Measurements from ENCODE around the gene CEP20. TPM values are rescaled to one million over a fixed set of nuclear protein-coding genes. Genes with fewer than 3 reads are reported as not detected.

The CEP20 gene, protein sequence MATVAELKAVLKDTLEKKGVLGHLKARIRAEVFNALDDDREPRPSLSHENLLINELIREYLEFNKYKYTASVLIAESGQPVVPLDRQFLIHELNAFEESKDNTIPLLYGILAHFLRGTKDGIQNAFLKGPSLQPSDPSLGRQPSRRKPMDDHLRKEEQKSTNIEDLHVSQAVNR
- total RNA-seq: 42.7 and 49.6 TPM in 2 replicates

GRCh38 chr16:15888072-15888976, at the start of gene CEP20:
CEP20 (minus strand) TSS chr16:15888603; CDS start chr16:15888585, 18 bp downstream.

DNA sequence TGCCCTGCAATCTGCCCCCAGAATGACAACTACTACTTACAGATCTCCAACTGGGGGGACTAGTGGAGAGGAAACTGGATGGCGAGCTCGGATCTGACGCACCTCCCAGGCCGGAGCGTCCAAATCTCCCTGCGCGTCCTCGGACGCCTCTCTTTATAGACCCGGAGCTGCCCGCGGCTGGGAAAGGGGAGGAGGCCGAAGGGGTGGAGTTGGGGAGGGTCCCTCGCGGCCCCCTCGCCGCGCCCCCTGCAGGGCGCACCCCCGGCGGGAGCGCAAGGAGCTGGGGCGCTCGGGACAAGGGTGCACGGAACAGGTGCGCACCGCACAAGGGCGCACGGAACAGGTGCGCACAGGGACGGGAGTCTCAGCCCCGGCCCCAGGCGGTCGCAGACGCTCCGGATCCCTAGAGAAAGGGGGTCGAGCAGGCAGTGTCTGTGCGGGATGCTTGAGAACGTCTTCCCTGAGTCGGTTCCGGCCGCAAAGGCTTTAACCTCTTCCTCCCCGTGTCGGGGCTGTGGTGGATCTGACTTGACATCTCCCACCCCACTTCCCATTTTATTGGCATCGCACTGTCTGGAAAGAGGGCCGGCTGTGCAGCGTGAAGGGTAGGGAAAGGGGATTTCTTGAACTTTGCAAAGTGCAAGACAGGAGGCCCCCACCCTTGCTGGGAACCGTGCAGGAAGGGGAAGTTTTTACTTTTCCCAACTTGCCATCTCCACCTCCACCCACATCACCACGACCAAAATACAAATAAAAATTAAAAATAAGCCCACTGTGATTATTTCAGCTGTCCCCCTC, 31.3 kb downstream of the CEP20 start, which contains the start of gene MYH11:
MYH11 (minus strand) TSS at position 128 of the 798 bp plus-strand sequence. CDS start 18,776 bp downstream, outside the sequence.

Other genes starting within 250 kb of the CEP20 start
- gene MARF1, start 245.4 kb downstream of the CEP20 start, total RNA-seq: 9.7 and 10.5 TPM in 2 replicates
- 17.4 and 18.9 TPM in 2 replicates for gene NDE1, start 238.4 kb downstream of the CEP20 start, total RNA-seq
- 0.09 and 0.14 TPM in 2 replicates for gene MYH11, start 31.6 kb downstream of the CEP20 start, total RNA-seq
- 39.0 and 76.2 TPM in 2 replicates for gene ABCC1, start 61.0 kb upstream of the CEP20 start, total RNA-seq